SK-N-SH (cell line): ENCODE results near the gene MAP3K7CL.

Source experiments
- POLR2AphosphoS5 ChIP-seq: IDR thresholded peaks from 2 replicates; pipeline ENCODE4 v1.6.1; 2012; ENCODE audit warnings: low read depth, low read length
- TF ChIP-seq, protein P1 (sequence below): fragments of 200-600 bp; sonication (generic); IDR thresholded peaks from 2 replicates; pipeline ENCODE4 v1.6.1; 2017; ENCODE audit warnings: antibody characterized with exemption, mild to moderate bottlenecking, moderate library complexity

DNA sequence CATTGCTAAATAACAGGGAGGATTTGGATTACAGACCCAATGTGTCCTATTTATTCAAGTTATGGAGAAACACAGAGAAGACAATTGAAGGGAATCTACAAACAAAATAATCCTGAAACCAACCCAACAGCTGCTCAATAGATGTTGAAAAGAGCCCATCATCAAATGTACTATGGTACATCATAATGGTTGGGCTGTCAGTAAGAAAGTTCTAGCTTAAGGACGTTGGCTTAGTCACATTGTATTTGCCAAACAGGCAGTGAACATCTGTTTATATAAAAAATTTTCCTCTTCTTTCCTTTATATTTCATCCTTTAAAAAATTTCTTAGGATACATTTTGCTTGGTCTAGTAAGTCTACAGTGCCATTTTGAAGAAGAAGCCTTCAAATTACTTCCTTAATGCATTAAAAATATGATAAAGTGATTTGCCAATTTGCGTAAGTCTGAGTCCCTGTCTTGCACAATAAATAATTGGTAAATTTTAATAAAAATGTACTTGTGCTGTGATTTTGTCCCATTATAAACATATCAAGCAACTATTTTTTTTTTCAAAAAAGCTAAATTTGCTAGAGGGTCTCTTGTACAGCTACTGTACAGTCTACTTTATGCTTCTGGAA, 14.4 kb downstream of the MAP3K7CL start:
- TF ChIP-seq, protein P1, sequence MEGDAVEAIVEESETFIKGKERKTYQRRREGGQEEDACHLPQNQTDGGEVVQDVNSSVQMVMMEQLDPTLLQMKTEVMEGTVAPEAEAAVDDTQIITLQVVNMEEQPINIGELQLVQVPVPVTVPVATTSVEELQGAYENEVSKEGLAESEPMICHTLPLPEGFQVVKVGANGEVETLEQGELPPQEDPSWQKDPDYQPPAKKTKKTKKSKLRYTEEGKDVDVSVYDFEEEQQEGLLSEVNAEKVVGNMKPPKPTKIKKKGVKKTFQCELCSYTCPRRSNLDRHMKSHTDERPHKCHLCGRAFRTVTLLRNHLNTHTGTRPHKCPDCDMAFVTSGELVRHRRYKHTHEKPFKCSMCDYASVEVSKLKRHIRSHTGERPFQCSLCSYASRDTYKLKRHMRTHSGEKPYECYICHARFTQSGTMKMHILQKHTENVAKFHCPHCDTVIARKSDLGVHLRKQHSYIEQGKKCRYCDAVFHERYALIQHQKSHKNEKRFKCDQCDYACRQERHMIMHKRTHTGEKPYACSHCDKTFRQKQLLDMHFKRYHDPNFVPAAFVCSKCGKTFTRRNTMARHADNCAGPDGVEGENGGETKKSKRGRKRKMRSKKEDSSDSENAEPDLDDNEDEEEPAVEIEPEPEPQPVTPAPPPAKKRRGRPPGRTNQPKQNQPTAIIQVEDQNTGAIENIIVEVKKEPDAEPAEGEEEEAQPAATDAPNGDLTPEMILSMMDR, result no peak
- TF ChIP-seq POLR2AphosphoS5, result no peak
